ENCODE results near the gene TTC33.

TTC33 gene

DNA sequence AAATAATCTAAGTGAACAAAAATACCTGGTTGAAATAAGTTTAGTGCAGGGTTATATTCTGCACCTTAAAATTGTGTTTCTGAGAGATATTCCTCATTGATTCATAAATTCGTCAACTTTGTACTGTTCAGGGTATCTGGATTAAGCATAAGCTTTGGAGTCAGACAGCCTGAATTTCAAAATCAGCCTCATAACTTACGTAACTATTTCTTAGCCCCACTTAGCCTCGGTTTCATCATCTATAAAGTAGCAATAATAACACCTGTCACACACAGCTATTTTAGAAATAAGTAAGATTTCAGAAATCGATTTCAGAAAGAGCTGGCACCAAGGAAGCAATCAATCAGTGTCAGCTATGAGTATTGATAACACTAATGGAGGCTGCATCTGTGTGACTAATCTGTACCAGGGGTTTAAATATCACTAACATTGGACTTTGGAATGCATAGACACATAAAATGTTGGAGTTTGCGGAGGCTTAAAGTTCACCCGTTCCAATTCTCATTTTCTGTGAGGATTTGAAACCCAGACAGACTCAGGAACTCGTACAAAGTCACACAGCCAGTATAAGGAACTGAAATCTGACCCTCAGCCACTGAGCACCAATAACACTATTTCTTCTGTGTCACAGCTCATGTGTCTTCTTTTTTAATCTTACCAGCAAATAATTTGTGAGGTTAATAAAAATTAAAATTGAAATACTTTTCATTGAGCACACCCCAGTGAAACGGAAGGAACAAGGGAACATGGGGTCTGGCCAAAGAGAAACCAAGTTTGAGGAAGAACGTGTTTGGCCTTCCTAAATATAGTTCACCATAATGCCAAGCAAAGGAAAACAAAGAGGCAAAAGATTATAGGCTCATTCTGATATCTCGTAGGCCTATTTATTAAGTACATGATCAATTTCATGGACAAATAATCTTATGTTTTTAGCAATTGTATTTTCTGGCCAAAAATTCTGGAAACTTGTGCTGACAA is 270.5 kb downstream of the TTC33 start:
- no peak for DNase-seq (ENCODE audit: low read depth in 2 of 2)

DNA sequence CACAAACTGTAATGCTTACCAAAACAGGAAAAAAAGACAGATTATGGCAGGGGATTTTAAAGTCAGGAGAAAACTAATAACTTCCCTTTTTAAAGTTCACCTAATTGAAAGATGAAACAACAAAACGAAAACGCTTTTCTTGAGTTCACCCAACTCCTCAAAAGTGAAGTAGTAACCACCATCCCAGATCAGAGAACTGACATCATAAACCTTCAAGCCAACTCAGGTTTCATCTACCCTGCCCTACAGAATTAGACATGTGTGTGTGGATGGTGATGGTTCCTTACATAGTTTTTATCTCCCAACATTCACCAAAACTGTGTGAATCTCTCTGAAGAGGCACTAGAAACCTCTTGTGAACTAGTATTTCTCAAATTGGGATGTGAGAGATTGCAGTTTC is 271.3 kb downstream of the TTC33 start:
- DNase-seq (ENCODE audit: low read depth in 2 of 2), result no peak

- DNase-seq (ENCODE audit: low read depth in 2 of 2), result no peak
Measured at GRCh38 chr5:40483316-40483715, 272.4 kb downstream of the TTC33 start.

DNA sequence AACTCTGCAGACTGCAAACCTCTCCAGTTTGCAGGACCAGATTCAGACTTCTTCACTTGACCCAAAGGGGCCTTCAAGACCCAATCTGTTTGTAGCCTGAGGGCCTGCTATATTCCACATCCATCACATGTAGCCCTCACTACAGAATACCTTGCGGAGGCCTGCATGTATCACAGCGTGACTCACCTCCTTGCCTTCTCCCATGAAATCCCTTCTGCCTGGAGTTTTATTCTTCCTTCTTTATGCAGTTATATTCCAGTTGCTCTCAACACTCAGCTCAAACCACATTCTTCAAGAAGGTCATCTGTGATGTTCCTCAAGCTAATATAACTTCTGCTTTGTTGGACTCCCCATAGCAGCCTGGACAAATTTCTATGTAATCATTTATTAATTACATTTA is 274.5 kb downstream of the TTC33 start:
- no peak for DNase-seq (ENCODE audit: low read depth in 2 of 2)

- peak; percentile 39 to 45 for DNase-seq (ENCODE audit: low read depth in 2 of 2)
Measured at GRCh38 chr5:40480392-40480791, 275.4 kb downstream of the TTC33 start.

- no peak for DNase-seq (ENCODE audit: low read depth in 2 of 2)
Measured at GRCh38 chr5:40479939-40480338, 275.8 kb downstream of the TTC33 start.

DNA sequence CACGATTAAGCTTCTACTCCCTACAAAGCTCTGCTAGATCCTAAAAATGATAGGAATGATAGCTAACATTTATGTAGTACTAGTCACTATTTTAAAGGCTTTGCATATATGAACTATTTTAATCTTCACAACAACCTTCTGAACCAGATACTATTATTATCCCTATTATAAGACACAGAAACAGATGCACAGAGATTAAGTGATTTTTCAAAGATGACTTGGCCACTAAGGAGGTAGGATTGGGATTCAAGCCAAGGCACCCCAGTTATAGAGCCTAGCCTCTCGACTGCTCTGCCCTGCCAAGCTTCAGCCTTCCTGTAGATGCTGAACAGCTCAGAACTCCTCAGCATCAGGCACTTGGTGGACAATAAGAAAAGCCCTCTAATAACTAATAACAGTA is 277.0 kb downstream of the TTC33 start:
- no peak for DNase-seq (ENCODE audit: low read depth in 2 of 2)

DNA sequence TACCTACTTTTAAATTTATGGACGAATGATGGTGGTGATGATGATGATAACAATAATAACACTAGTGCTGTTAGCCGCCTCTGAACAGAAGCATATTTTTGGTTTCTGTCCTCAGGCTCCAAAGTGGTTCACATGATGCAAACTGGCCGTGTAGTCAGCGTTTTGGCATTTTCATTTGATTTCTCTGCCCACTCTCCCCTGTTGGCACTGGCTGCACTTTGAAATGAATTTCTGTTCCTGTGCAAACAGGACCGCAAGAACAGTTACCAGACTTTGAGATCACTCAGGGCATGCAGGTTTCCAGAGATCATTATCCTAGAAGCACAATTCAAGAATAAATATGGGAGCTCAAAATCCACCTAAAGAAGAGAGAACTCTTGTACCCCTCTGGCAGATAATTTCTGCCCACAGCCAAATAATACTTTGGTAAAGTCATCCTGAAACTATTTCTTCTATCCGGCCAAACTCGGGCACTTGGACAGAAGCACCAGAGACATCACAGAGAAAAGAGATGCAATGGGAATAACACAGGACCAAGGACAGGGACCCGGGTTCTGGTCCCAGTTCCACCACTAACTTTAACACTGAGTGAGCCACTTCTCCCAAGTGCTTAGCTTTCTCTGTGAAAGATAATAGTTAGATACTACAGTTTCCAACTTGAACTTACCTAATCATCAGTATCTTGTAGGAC is 277.8 kb downstream of the TTC33 start:
- no peak for DNase-seq (ENCODE audit: low read depth in 2 of 2)

DNA sequence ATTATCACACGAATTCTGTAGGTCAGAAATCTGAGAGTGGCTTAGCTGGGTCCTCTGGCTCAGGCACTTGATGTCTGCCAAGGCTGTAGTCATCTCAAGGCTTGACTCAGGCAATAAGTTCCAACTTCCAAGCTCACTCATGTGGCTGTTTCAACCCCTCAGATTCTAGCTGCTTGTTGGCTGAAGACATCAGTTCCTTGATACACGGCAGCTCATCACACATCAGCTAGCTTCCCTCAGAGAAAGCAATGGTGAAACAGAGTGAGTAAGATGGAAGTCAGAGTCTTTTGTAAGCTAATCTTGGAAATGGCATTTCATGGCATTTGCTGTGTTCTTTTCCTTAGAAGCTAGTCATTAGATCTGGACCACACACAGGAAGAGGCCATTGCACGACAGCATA is 280.2 kb downstream of the TTC33 start:
- DNase-seq (ENCODE audit: low read depth in 2 of 2), result no peak

GRCh38 chr5:40474250-40474649 is 281.5 kb downstream of the TTC33 start:
- DNase-seq (ENCODE audit: low read depth in 2 of 2), result no peak

DNA sequence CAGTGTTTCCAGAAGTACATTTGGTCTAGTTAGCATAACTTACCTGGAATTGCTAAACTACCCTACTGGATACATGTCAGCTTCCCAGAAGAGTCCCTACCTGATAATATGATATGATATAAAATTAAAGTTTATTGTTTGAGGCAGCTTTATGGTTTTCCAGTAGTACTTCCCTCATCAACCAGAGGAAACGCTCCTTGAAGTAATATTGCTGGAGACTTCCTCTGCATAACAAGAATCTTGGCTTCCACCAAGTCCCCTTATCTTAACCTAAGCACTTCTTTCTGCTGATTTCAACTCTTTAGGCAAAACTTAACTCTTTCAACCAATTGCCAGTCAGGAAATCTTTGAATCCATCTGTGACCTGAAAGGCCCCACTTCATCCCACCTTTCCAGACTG is 290.3 kb downstream of the TTC33 start:
- DNase-seq (ENCODE audit: low read depth in 2 of 2), result no peak

DNA sequence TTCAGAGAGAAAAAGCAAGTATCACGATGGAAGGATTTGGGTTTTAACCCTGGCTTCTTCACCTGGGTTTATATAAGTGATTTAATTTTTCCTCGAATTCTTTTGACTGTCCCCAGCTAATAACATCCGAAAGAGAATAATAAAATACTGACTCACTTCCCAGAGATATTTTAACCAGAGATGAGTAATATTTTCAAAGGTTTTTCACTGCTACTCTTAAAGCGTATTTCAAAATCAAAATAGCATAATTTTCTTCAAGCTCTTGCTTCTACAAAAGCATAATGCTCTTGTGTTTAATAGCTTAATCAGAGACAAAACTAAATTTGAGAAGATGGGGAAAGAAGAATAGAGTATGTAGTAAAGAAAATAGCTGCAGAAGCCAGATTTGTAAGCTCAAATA is 291.2 kb downstream of the TTC33 start:
- DNase-seq (ENCODE audit: low read depth in 2 of 2), result no peak
